NCI-H345 treated with DMSO at 0.1 percent for 48 hours (cell line): ENCODE measurements around the gene NPC1.

Experiments
- DNase-seq: peaks from one replicate; lab custom pipeline; 2025; ENCODE audit not compliant: unreplicated experiment; lab: John Stamatoyannopoulos, UW

Gene NPC1

DNA sequence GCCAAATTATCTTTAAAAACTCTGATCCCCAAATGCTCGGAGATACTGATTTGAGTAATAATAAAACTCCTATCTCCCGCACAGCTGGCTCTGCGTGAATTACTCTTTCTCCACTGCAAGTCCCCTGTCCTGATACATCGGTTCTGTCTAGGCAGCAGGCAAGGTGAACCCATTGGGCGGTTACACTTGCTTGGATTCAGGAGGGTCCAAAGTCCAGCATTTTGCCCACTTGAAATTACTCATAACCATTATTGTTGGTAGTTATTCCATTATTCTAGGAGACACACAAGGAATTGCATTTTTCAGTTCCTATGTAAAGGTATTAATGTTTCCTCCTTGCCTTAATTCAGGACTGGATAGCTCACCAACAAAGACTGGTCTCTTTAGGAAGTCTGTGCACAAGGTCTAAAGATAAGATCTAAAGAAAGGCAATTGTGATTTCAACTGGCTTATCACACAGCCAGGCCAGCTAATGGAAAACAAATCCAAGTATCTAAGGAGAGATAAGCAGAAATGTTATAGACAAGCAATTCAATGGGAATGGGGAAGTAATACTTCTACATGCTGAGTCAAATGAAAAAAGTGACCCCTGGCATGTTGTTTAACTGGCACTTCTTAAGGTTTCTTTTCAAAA lies 23.2 kb upstream of the NPC1 start:
- DNase-seq: no peak

DNA sequence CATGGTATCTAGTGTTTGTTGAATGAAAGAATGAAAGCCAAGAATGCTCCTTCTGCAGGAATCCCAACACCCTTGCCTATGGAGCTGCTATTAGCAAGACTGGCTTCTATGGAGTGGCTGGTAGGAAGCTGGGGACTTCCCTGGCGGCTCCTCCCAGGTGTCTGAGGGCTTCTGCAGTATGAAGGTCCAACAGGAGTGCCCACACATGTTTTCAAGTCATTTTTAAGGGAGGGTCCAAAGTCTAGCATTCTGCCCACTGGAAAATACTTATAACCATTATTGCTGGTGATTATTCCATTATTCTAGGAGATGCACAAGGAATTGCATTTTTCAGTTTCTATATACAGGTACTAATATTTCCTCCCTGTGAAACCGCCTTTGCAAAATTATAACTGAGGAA lies 21.9 kb upstream of the NPC1 start:
- DNase-seq: no peak

DNA sequence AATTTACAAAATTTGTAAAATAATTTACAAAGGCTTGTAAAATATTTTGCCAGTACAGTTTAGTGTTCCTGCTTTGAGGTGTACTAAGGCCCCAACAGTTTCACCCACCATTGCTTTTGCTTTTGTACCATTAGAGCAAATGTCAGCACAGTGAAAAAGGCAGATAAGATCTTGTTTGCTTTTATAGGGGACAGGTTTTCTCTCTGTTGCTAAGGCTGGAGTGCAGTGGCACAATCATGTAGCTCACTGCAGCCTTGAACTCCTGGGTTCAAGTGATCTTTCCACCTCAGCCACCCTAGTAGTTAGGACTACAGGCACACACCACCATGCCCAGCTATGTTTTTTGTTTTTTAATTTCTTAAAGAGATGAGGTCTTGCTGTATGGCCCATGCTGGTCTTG lies 19.6 kb upstream of the NPC1 start:
- DNase-seq: no peak

DNA sequence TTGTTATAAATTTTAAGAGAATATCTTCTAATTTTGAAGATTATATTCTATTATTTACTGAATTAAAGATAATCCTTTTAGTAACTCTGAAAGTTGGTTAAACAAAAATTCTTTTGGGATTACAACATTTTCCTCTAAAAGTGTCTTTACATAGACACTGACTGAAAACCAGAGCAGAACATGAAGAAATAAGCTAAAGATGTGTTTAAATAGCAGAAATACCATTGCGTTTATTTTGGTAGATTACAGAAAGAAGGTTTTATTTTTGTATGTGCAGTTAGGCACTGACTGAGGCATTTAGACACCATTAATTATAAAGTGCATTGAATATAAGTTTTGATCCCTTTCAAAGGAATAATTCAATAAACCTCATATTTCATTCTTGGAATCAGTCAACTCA lies 13.5 kb upstream of the NPC1 start:
- DNase-seq: no peak

DNA sequence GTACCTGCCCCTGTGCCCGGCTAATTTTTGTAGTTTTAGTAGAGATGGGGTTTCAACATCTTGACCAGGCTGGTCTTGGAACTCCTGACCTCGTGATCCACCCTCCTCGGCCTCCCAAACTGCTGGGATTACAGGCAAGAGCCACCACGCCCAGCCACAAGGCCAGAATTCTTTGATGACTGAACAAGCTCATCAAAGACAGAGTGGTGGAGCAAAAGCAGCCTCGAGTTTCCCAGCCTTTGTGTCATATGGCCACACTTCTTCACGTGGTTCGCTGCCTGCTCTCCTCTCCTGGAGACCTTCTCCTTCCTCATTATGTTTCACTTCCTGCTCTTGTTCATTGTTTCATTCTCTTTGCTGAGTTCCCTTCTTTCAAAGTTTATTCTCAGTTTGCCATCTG lies 9.9 kb upstream of the NPC1 start:
- no peak for DNase-seq

DNA sequence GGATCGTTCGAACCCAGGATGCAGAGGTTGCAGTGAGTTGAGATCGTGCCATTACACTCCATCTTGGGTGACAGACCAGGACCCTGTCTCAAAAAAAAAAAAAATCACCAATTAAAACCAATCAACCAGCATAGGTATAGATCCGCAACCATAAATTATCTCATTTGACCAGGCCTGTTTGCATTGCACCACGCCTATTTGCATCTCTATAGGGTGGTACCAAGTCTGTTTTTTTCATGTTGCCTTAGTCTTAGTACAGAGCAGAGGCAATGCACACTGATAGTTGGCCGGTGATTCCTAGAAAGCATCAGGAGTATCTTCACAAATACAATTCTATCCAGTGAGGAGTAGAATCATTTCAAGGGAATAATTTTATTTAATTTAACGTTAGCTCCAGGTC lies 9.3 kb upstream of the NPC1 start:
- no peak for DNase-seq

DNA sequence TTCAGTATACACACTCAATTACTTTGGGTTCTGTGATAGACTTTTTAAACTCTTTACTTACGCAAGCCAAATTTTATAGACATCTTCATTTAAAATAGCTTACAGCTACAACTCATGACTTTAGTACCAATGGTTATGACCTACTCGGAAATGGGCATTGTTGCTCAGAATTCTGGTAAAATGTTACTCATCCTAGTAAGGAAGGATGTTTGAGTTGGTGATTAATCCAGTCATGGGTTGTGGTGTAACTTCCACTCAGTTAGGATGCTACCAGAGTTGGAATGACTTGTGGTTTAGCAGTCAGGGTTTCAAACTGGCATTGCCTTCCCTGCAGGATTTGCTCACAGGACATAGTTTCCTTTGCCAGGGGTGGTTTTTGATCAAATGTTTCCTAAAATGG lies 7.4 kb upstream of the NPC1 start:
- no peak for DNase-seq

DNA sequence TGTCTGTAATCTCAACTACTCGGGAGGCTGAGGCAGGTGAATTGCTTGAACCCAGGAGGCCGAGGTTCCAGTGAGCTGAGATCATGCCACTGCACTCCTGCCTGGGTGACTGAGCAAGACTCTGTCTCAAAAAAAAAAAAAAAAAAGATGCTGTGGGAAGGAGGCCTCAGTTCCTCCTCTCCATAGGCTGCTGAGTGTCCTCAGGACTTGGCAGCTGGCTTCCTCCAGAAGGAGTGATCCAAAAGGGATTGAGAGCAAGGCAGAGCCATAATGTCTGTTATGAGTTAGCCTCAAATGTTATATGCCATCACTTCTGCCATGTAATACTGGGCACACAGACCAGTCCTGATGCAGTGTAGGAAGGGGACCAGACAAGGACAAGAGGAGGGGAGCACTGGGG lies 6.6 kb upstream of the NPC1 start:
- DNase-seq: no peak

DNA sequence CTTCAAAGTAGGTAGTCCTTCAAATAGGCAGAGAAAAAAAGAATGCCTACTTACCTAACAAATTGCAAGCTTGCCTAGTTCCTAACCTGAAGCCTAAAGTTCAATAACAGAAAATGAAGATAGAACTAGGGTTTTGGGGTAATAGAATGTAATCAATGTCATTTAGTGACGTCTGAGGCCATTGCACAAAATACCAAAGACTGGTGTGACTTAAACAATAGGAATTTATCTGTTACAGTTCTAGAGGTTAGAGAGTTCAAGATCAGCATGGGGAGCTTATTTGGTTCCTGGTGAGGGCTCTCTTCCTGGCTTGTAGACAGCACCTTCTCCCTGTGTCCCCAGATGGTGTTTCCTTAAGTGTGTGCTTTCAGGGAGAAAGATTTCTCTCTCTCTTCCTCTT lies 4.7 kb upstream of the NPC1 start:
- DNase-seq: no peak

DNA sequence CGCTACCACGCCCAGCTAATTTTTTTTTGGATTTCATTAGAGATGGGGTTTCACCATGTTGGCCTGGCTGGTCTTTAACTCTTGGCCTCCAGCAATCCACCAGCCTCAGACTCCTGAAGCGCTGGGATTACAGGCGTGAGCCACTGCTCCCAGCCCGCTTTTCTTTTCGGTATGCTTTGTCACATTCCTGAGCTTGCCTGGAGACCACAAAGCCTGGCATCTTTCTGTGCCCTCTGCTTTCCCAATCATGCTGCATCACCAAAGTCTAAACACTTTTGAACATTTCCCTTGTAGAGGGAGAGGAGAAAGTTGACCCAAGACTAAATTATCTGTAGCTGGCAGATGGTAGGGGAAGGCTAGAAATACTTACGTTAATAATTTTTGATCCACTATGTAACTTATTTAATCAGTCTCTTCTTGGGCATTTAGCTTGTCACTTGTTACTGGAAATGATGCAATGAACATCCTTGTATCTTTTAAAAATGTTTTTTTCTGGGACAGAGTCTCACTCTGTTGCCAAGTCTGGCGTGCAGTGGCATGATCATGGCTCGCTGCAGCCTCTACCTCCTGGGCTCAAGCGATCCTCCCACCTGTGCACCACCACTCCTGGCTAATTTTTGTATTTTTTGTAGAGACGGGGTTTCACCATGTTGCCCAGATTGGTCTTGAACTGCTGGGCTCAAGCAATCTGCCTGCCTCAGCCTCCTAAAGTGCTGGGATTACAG lies 2.7 kb upstream of the NPC1 start:
- DNase-seq: no peak

DNA sequence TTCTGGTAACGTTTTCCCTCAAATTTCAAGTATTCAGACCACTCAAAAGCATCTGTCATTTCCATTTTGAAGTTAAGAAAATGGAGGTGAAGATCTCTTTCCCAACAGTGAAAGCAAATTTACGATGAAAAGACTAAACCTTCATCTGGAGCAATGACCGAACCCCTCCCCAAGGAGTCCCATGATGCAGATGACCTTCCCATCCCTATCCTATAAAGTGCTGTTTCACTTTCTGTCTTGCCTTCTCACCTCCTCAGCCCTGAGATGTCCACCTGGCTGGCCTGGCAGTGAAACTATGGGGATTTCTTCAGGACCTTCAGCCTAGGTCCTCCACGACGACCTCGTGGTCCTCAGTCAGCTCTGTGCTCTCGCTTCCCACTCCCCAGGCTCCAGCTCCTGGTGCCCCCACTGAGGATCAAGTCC lies 925 bp upstream of the NPC1 start:
- DNase-seq: no peak

DNA sequence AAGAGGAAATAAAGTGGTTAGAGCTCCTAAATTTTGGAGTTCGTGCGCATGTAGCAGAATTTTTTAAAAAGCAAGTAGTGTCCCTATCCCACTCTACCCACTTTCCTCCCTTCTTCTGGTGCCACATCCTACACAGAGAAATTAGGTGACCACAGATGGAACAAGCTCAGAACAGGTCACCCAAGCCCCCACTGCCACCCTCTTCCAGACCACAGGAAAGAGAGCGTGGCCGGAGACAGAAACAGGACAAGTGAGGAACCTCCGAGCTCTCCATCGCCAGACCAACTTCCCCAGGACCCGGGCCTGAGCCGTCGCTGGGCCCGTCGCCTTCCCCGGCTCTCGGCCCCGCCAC lies 433 bp downstream of the NPC1 start:
- no peak for DNase-seq

DNA sequence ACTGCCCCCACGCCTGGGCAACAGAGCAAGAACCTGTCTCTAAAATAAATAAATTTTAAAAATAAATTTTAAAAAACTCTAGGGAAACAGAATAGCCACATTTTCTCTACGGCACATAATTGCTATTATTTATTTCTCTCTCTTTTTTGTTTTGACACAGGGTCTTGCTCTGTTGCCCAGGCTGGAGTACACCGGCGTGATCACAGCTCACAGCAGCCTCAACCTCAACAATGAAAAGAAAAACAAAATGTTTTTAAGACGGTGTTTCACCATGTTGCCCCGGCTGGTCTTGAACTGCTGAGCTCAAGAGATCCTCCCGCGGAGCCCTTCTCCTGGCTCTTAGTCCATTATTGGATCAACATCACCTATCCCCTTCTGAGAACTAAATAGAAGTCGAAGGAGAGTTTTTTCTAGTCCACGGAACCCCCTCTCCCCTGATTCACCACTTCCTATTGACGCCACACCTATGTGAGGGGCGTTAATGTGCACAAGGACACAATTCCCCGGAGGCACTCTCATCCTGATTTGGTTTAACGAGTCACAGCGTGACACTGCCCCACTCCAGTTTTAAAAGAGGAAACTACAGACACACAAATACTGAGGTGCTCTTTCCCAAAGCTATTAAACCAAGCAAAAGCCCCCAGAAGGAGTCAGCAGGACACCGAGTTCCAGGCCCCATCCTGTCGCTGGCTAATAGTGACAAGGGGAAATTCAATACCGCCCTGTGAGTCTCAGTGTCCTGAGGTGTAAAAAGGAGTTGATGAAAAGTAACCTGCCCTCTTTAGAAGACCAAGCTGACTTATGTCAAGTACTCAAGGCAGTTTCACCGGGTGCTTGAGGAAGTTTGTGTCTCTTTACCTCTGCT lies 1.1 kb downstream of the NPC1 start:
- DNase-seq: peak; percentile 23

DNA sequence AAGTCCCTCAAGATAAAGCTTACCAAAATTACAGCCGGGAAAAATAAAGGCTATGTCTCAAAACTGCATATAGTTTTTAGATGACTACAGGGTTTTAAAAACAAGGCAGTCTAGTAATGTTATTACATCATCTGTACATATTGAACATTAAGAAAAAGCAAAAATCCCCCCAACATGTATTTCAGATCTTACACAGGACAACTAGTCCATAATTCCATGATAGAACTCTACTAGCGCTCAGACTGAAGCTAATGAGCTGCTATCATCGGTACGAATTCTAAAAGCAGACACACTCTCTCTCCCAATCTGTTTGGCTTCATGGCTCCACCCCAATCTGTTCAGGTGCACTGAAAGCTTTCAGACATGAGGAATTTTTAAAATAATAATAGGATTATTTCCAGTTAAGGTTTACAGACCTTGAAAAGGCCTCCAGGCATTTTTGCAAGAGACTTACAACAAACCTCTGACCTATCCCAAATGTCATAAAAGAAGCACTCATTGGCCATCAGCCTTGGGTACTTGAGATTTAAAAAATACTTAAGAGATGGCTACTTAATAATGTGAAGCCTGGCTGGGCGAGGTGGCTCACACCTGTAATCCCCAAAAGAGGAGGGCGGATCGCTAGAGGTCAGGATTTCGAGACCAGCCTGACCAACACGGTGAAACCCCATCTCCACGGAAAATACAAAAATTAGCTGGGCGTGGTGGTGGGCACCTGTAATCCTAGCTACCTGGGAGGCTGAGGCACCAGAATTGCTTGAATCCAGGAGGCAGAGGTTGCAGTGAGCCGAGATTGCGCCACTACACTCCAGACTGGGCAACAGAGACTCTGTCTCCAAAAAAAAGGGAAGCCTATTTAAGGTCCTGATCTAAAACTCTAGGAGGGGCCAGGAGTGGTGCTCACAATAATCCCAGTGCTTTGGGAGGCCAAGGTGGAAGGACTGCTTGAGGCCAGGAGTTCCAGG lies 2.0 kb downstream of the NPC1 start:
- DNase-seq: no peak

DNA sequence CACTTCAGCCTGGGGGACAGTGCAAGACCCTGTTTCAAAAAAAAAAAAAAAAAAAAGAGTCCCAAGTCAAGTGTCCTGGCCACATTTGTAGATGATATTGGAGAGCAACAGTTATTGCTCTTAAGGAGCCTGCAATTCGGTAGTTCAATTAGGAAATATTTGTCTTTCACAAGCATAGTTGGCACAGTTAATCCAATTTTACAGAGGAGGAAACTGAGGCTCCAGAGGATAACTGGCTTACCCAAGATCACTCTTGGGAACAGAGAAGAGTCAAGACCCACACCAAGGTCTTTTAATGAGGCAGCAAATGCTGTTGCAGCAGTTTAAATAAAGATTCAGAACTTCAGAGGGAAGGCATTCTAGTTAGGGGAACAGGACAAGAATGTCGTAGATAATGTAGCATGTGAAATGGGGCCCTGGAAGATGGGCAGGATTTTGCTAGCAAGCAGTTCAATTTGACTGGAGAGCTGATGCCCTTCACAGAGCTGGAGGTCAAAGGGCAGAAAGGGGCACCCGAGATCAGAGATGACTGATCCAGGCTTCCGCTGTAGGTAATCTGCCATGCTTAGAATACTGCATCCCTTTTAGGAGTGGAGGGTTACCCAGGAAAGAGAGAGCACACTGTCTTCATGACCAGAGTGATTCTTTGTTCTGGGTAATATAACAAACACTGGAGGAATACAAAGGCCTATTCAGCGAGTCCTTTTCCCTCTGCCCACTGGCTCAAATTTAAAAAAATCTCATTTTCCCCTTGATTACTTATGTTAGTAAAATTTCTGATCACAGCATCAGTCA lies 3.0 kb downstream of the NPC1 start:
- no peak for DNase-seq

DNA sequence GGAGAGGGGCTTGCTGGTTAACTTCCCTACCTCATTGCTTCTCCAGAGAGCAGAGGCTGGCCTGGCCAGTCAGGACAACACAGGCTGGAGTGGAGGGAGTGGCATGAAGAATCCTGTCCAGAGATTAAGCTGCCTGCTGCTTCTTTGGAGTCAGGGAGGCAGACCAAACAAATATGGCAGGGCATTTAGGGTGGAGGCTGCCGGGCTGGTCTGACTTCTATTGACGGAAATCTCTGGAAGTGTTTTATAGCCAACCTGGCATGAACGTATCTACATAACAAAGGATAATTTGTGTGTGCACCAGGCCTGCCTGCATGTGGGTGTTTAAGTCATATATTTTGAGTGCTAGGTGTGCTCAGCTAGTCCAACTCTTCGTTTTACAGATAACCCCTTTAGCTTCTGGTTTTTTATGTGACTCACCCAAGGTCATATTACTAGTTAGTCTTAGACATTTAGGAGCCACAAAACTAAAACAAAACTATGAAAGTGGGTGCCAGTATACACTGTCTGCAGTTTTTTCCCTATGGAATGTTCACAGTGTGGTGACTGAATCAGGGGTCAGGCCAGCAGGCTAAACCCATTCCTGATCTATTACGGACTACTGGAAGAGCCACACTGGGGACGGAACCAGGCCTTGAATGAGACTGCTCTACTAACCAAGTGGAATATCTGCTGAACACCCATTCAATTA lies 5.5 kb downstream of the NPC1 start:
- no peak for DNase-seq

DNA sequence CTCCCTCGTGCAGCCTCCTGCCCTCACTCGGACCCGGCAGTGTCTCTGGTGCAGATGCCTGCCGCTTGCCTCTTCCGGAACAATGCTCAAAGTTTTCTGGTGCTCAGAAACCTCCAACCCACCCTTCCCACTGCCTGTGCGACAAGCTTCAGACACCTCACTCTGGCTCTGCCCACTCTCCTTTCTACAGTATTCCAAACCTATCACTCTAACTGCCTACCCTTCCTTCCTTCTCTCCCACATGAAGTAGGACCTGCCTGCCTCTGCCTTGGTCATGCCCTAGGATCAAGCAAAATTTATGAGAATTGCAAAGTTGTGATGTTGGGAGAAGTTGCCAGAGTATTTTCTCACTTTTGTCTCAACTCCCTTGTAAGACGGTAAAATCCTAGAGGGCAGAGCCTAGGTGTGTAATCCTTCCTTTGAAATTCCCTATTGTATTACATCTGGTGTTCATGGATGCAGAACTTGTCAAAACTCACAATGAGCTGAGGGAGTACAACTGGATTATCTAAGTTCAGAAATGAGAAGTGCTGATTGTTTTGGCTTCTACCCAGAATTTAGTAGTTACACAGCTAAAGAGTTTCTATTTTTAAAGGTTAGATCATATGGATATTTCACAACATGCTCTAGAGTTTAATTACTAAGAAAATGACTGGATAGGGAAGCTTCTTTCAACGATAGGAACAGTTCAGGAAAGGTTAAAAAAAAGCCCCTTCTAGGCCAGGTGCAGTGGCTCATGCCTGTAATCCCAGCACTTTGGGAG lies 7.2 kb downstream of the NPC1 start:
- DNase-seq: no peak

DNA sequence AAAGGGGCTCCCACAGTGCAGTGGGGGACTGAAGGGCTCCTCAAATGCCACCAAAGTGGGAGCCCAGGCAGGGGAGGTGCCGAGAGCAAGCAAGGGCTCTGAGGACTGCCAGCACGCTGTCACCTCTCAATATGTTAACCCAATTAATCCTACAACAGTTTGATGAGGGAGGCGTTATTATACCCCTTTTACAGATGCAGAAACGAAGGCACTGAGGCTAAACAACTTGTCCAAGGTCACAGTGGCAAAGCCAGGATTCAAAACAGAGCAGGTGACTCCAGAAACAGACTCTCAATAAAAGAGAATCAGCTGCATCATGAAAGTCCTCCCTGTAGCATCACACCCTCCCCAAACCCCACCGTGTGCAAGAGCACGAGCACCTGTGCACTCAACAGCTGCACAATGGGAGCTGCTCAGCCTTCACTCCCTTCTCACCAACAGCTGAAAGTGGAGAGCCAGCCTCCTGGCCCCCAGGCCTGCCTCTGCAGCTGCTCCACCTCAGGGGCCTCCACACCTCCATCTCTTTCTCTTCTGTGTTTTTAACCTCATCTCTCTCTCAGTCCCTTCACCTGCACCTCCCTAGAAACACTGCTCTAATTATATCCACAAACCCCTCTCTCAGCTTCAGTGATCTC lies 8.1 kb downstream of the NPC1 start:
- DNase-seq: peak; percentile 2
